Smooth muscle cell (in vitro differentiated cells): Measurements from ENCODE around the gene NTF3. TPM values are rescaled to one million over a fixed set of nuclear protein-coding genes. Genes with fewer than 3 reads are reported as not detected.

Experiments used
- DNase-seq: peaks from one replicate; lab custom pipeline; 2025; ENCODE audit not compliant: unreplicated experiment; lab: John Stamatoyannopoulos, UW
- H2AFZ ChIP-seq: fragments of 200-600 bp; sonication (generic); 2 replicates; pipeline ENCODE4 v1.6.0; 2016; ENCODE audit warnings: antibody characterized with exemption, low read depth, mild to moderate bottlenecking
- H3F3A ChIP-seq: fragments of 200-600 bp; sonication (generic); 2 replicates; pipeline ENCODE4 v1.6.0; 2017; ENCODE audit warnings: antibody characterized with exemption, low read depth
- H3K27ac ChIP-seq: fragments of 200-600 bp; sonication (generic); 2 replicates; pipeline ENCODE4 v1.5.1; 2016; ENCODE audit warnings: low read depth, mild to moderate bottlenecking
- H3K27me3 ChIP-seq: fragments of 200-600 bp; sonication (generic); 2 replicates; pipeline ENCODE4 v1.6.1; 2016; ENCODE audit warnings: low read depth, mild to moderate bottlenecking
- H3K36me3 ChIP-seq: fragments of 200-600 bp; sonication (generic); 2 replicates; pipeline ENCODE4 v1.5.1; 2016; ENCODE audit warnings: low read depth
- H3K4me1 ChIP-seq: fragments of 200-600 bp; sonication (generic); 2 replicates; pipeline ENCODE4 v1.5.1; 2016; ENCODE audit warnings: low read depth
- H3K4me2 ChIP-seq: fragments of 200-600 bp; sonication (generic); 2 replicates; pipeline ENCODE4 v1.6.0; 2016; ENCODE audit warnings: mild to moderate bottlenecking
- H3K4me3 ChIP-seq: fragments of 200-600 bp; sonication (generic); 2 replicates; pipeline ENCODE4 v1.5.1; 2016; ENCODE audit warnings: mild to moderate bottlenecking
- H3K79me2 ChIP-seq: fragments of 200-600 bp; sonication (generic); 2 replicates; pipeline ENCODE4 v1.6.0; 2016; ENCODE audit warnings: low read depth, mild to moderate bottlenecking
- H3K9ac ChIP-seq: fragments of 200-600 bp; sonication (generic); 2 replicates; pipeline ENCODE4 v1.6.0; 2016; ENCODE audit warnings: low read depth
- H3K9me3 ChIP-seq: fragments of 200-600 bp; sonication (generic); replicated peaks from 2 replicates; pipeline ENCODE4 v1.5.1; 2016; ENCODE audit warnings: low read depth
- H4K20me1 ChIP-seq: fragments of 200-600 bp; sonication (generic); 2 replicates; pipeline ENCODE4 v1.6.0; 2016; ENCODE audit warnings: low read depth
- WGBS: methylation state at CpG from one replicate; pipeline ENCODE4 v1.1.7; 2016; ENCODE audit warnings: low lambda C conversion rate; 5-methylcytosine and 5-hydroxymethylcytosine counted together
- polyA plus RNA-seq: library from polyadenylated mRNA; unstranded; fragments of >200 nt; fragmentation: Nextera tagmentation; extraction: Ambion mirVana; gene quantifications from 2 replicates; pipeline ENCODE4 v1.2.1, GENCODE V29; 2016
- total RNA-seq: library from RNA; depleted of rRNA; stranded (reverse); fragments of >200 nt; gene quantifications from 2 replicates; pipeline ENCODE4 v1.2.3, GENCODE V29; 2014
- TF ChIP-seq, protein P1 (sequence below): fragments of 200-600 bp; sonication (generic); IDR thresholded peaks from 2 replicates; pipeline ENCODE4 v1.5.1; 2017; ENCODE audit warnings: borderline replicate concordance, mild to moderate bottlenecking, antibody characterized with exemption; ENCODE audit not compliant: insufficient read depth, poor library complexity, severe bottlenecking

The NTF3 gene
- total and polyA plus RNA-seq, 2 experiments from 2014 or later: 1.1 to 3.4 TPM

DNA sequence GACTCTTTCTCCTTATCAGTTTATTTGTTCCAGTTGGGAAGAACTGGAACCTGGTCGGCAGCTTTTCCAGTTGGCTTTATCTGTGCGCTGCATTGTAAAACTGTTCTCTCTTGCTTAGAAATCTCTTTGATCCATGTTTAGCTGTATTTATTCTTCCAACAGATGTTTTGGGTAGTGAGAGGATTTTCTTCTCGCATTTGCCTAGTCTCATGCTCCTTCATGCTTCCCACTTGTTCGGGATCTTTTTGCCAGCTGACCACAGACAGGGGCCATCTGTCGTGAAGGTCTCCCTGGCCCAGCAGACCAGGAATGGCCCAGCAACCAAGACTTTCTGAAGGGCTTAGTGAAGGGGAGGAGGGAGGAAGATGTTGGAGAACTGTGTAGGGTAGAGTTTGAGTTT, 21.6 kb downstream of the NTF3 start:
- peaks cover 6% of the 10 kb centered on the region for H3F3A ChIP-seq
- peaks cover 7% of the 10 kb centered on the region for H3K27me3 ChIP-seq
- H3K4me3 ChIP-seq: no peak overlapping the region
- peak overlapping the region; percentile 1 for H3K4me2 ChIP-seq
- no peaks in the 10 kb centered on the region for H3K79me2 ChIP-seq
- H2AFZ ChIP-seq: peak overlapping the region; percentile 42
- no peak for DNase-seq
- H3K9me3 ChIP-seq: no peaks in the 10 kb centered on the region
- peaks cover 8% of the 10 kb centered on the region for H3K4me1 ChIP-seq
- H4K20me1 ChIP-seq: no peaks in the 10 kb centered on the region
- TF ChIP-seq, protein P1, sequence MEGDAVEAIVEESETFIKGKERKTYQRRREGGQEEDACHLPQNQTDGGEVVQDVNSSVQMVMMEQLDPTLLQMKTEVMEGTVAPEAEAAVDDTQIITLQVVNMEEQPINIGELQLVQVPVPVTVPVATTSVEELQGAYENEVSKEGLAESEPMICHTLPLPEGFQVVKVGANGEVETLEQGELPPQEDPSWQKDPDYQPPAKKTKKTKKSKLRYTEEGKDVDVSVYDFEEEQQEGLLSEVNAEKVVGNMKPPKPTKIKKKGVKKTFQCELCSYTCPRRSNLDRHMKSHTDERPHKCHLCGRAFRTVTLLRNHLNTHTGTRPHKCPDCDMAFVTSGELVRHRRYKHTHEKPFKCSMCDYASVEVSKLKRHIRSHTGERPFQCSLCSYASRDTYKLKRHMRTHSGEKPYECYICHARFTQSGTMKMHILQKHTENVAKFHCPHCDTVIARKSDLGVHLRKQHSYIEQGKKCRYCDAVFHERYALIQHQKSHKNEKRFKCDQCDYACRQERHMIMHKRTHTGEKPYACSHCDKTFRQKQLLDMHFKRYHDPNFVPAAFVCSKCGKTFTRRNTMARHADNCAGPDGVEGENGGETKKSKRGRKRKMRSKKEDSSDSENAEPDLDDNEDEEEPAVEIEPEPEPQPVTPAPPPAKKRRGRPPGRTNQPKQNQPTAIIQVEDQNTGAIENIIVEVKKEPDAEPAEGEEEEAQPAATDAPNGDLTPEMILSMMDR: no peak
- H3K9ac ChIP-seq: no peak overlapping the region
- no peak overlapping the region for H3K27ac ChIP-seq
- H3K36me3 ChIP-seq: no peaks in the 10 kb centered on the region
- 19% methylated on average over 5 of the region's 5 CpGs for WGBS

GRCh38 chr12:5455045-5455444, 23.1 kb downstream of the NTF3 start:
- H3K27me3 ChIP-seq: no peaks in the 10 kb centered on the region

GRCh38 chr12:5456030-5456429, 24.1 kb downstream of the NTF3 start:
- no peaks in the 10 kb centered on the region for H3K27me3 ChIP-seq
- peaks cover 6% of the 10 kb centered on the region for H3F3A ChIP-seq
- no peaks in the 10 kb centered on the region for H3K36me3 ChIP-seq
- H3K4me3 ChIP-seq: no peak overlapping the region
- H4K20me1 ChIP-seq: no peaks in the 10 kb centered on the region
- H3K27ac ChIP-seq: no peak overlapping the region
- TF ChIP-seq, protein P1: no peak
- peaks cover 8% of the 10 kb centered on the region for H3K4me1 ChIP-seq
- H2AFZ ChIP-seq: no peak overlapping the region
- 94% methylated on average over 6 of the region's 6 CpGs for WGBS
- H3K9ac ChIP-seq: no peak overlapping the region
- H3K79me2 ChIP-seq: no peaks in the 10 kb centered on the region
- no peak for DNase-seq
- no peaks in the 10 kb centered on the region for H3K9me3 ChIP-seq
- no peak overlapping the region for H3K4me2 ChIP-seq

More at GRCh38 chr12:5455045-5455444, 23.1 kb downstream of the NTF3 start:
- no peak overlapping the region for H2AFZ ChIP-seq
- no peak overlapping the region for H3K27ac ChIP-seq
- WGBS: 84% methylated on average over 11 of the region's 11 CpGs
- H3F3A ChIP-seq: peaks cover 6% of the 10 kb centered on the region
- no peak overlapping the region for H3K4me2 ChIP-seq
- no peaks in the 10 kb centered on the region for H4K20me1 ChIP-seq
- no peaks in the 10 kb centered on the region for H3K36me3 ChIP-seq
- H3K4me1 ChIP-seq: peaks cover 8% of the 10 kb centered on the region
- no peak overlapping the region for H3K9ac ChIP-seq
- no peaks in the 10 kb centered on the region for H3K79me2 ChIP-seq
- DNase-seq: no peak
- no peak overlapping the region for H3K4me3 ChIP-seq
- H3K9me3 ChIP-seq: no peaks in the 10 kb centered on the region
- TF ChIP-seq, protein P1: no peak

DNA sequence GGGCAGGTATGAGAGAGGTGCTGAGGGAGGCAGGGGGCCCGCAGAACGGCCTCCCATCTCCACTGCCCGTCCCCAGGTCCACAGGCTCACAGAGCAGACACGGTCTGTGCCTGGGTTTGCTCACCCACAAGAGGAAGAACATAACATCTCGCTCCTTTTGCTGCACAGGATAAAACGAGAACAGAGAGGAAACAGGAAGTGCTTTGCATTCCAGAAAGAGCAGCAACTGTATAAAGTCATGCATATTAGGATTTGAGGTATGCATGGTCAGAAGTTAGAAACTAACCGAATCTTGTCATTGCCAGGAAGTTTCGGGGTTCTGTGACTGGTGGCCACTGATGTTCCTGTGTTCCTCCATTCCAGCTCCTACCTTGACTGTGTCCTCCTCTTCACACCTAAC, 25.0 kb downstream of the NTF3 start:
- Histone ChIP-seq H3K4me1 (peaks cover 8% of the 10 kb centered on the region), H3K27ac (peak overlapping the region; percentile 52), H3K27me3 (no peaks in the 10 kb centered on the region), H3K4me2 (peak overlapping the region; percentile 68), H3F3A (peaks cover 6% of the 10 kb centered on the region), H4K20me1 (no peaks in the 10 kb centered on the region), H3K36me3 (no peaks in the 10 kb centered on the region), H3K9ac (peak overlapping the region; percentile 45), H3K9me3 (no peaks in the 10 kb centered on the region), H3K79me2 (no peaks in the 10 kb centered on the region), H2AFZ (peak overlapping the region; percentile 62), H3K4me3 (no peak overlapping the region)
- 29% methylated on average over 8 of the region's 8 CpGs for WGBS
- DNase-seq: no peak
- TF ChIP-seq, protein P1: no peak
